Mammary epithelial cell (primary cell): ENCODE results near the gene SLC7A10.

Source experiments
- CTCF ChIP-seq, 2 donors: IDR thresholded peaks in 1 of 2; conservative IDR thresholded peaks in 1 of 2; 2 replicates each; pipeline ENCODE4 v1.5.1; 2011 to 2012; ENCODE audit warnings: inconsistent platforms in 2 of 2, low read length in 2 of 2, mild to moderate bottlenecking in 2 of 2, control low read depth in 1 of 2, low read depth in 1 of 2; ENCODE audit not compliant: insufficient read depth in 1 of 2; ENCODE audit errors: extremely low read depth in 1 of 2
- EZH2 ChIP-seq: IDR thresholded peaks from 2 replicates; pipeline ENCODE4 v1.6.1; 2012; ENCODE audit warnings: low read length, inconsistent platforms, borderline replicate concordance

- TF ChIP-seq CTCF (conservative IDR thresholded peaks at IDR 0.05 in 1 of 2, IDR thresholded peaks at IDR 0.05 in 1 of 2; ENCODE audit: extremely low read depth in 1 of 2, insufficient read depth in 1 of 2, low read depth in 1 of 2, low read length in 2 of 2) (no peak), EZH2 (no peak)
Measured at GRCh38 chr19:33207040-33207620, 18.5 kb downstream of the SLC7A10 start.
